ENCODE measurements around the gene COPZ2.

The COPZ2 gene

GRCh38 chr17:47982645-47983390 lies 54.8 kb downstream of the COPZ2 start:
- no peak for DNase-seq

- DNase-seq: no peak
Measured at GRCh38 chr17:47982091-47982617, 55.4 kb downstream of the COPZ2 start.

- no peak for DNase-seq
Measured at GRCh38 chr17:47981462-47981861, 56.1 kb downstream of the COPZ2 start.

- DNase-seq: no peak
Measured at GRCh38 chr17:47980541-47980940, 57.1 kb downstream of the COPZ2 start.

GRCh38 chr17:47978324-47978723 lies 59.3 kb downstream of the COPZ2 start:
- no peak for DNase-seq
